Activated naive CD4-positive, alpha-beta T cell (primary cell): ENCODE results near the gene SLC9A9.

ENCODE experiments used
- DNase-seq, 4 experiments: peaks; one replicate each; lab custom pipeline; 2025; lab: John Stamatoyannopoulos, UW

SLC9A9 gene

DNA sequence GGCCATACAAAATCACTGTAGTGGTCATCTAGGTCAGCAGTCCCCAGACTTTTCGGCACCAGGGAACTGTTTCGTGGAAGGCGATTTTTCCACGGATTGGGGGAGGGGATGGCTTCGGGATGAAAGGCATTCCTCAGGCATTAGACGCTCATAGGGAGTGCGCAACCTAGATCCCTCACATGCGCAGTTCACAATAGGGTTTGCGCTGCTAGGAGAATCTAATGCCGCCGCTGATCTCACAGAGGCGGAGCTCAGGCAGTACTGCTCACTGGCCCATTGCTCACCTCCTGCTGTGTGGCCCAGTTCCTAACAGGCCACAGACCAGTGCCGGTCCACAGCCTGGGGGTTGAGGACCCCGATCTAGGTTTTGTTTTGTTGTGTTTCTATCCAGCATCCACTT, 200.1 kb downstream of the SLC9A9 start:
- DNase-seq: no peak

DNA sequence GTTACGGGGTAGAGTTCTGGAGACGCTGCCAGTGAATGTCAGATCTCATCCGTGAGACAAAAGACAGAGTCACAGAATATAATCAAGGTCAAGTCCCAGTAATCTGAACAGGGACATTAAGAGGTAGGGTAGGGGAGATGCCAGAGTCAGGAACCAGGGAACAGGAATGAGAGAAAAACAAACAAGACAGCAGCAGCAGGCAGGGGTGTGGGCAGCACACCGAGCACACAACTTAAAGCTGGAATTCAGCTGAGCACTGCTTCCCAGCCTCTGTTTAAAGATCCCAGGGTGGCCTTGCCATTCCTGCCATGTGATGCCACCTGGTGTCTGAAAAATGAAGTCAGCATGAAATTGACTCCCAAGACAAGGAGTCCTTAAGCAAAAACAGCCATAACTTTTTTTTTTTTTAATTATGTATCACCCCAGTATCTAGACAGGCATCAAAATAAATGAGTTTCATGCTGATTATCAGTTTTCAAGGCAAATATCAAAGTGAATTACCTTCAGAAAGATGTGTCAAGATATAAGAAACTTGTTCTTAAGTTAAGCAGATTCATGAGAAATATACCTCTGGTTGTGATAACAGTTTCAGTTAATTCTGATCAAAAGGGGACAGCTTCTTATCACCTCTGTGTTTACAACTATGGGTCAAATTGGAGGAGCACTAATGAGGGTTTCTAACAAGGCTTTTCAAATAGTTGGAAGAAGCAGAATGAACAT, 203.7 kb downstream of the SLC9A9 start:
- no peak for DNase-seq

DNA sequence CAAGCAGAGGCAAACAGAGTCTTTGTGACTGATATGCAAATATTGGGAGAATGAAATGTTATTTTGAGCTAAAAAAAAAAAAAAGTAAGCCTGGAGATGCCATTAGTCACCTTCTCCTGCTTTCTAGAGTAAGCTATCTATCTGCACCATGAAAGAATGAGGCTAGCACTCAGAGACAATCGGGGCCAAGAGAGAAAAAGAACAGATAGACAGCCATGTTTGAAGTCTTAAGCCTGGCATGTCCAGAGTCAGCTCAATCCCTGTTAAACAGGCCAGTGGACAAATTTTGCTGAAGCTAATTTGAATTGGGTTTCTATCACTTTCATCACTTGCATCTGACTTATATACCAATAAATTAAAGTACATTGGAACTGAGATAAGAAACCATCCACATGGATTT, 204.4 kb downstream of the SLC9A9 start:
- no peak for DNase-seq

DNA sequence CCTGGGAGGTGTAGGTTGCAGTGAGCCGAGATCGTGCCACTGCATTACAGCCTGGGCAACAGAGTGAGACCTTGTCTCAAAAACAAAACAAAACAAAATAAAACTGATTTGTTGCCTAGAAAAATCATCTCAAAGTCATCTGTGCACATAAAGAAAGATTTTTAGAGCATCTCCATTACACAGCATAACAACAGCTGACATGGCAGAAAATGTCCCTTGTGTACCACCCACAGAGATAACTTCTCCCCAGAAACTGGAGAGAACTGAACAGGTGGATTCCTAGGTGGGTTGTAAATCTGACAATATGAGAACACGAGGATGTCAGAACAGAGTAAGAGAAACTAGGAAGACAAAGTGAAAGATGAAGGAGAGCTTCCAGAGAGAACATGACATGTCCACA, 207.5 kb downstream of the SLC9A9 start:
- no peak for DNase-seq

DNA sequence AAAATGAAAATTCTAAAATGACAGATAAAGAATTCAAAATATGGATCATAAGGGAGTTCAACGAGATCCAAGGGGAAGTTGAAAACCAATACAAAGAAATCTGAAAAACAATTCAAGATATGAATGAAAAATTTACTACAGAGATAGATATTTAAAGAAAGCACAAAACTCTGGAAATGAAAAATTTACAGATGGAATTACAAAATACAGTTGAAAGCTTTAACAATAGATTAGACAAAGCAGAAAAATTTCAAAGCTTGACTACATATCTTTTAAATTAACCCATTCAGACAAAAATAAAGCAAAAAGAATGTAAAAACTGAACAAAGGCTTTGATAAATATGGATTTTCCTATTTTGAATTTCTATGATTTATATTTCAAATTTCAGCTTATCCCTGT, 211.1 kb downstream of the SLC9A9 start:
- no peak for DNase-seq

DNA sequence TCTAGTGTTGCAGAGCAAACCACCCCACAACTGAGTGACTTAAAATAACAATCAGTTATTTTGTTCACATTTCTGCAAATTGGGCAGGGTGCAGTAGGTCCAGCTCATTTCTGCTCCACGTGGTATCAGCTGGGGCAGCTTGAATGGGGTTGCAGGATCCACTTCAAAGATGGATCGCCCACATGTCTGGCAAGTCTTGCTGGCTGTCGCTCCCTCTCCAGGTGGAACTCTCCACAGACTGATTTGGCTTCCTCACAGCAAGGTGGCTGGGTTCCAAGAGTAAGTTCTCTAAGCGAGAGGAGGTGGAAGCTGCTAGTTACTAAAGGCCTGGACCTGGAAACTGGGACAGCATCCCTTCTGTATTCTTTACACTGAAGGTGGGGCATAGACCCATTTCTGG, 213.3 kb downstream of the SLC9A9 start:
- no peak for DNase-seq

DNA sequence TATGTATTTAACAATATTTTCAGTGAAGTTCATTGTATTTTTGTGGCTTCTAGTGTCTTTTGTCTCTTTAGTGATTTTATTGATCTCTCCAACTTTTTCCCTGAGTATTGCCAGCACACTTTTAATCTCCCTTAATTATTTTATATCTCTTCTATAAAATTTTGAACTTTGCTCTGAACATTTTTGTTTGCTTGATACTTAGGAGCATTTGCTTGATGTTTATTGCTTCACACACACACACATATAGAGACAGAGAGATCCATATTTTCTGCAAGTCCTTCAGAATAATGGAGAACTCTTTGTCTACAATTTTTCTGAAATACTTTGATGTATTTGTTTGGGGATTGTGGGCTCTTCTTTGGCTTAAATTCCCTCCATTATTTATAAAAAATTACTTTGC, 213.8 kb downstream of the SLC9A9 start:
- no peak for DNase-seq

DNA sequence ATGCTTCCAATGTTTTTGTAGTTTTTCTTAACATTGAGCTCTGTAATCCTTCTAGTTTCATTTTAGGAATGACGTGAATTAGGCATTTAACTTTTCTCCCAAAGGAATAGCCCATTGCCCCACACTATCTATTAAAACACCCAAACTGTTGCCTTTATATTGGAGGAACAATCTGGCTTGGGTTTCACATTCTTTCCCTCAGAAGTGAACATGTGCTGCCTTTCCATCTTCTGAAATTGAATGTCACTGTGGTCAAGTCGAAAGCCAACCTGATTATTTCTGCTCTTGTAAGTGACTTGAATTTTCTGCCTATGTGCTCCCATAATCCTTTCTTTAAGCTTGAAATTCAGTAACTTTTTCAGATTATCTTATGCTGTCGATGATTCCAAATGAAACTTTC, 214.5 kb downstream of the SLC9A9 start:
- no peak for DNase-seq

DNA sequence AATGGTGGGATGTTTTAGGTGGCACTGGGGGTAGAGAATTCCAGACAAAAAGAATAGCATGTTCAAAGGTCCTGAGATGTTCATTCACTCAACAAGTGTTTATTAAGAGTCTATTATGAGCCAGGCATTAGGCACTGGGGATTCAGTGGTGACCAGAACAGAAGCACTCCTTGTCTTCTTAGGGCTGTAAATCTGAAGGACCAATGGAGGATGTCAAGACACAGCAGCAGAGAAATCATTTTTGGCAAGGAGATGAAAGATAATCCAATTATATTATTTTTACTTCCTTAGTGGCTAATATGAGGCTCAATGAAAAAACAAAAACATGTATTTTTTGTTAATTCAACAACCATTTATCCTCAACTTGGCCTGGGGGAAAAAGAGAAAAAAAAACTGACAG, 218.5 kb downstream of the SLC9A9 start:
- no peak for DNase-seq

DNA sequence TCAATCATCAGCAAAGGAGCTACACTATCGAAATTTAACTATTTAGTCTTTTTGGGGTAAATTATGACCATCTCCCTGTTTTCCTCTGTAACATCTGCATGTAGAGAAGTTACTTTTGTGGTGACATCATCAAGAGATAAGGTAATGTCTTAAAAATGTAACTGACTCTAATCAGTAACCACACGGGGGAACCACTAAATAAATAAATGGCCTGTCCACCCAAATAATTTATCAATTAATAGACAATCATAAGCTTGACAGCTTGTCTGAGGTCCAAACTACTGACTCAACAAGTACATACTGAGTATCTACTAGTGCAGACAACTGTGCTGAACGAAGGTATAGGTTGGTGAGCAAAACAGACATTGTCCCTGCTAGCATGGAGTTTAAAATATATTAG, 219.3 kb downstream of the SLC9A9 start:
- DNase-seq: no peak

DNA sequence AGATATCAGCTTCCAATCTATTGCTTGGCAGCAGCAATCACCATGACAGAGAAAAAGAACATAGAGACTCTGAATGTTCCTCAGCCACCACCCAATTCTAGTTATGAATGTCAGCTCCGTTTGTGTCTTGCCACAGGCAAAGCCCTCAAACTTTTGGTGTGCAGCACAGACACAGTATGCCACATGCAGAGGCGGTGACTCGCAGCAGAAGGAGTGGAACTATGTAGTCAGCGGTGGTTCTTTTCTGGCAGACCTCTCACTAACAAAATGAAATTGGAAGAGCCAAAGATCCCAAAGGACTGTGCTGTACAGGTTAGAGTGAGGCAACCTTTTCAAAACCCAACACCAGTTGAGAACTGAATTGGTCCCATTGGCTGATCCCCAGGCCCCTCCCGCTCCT, 220.9 kb downstream of the SLC9A9 start:
- DNase-seq: no peak

DNA sequence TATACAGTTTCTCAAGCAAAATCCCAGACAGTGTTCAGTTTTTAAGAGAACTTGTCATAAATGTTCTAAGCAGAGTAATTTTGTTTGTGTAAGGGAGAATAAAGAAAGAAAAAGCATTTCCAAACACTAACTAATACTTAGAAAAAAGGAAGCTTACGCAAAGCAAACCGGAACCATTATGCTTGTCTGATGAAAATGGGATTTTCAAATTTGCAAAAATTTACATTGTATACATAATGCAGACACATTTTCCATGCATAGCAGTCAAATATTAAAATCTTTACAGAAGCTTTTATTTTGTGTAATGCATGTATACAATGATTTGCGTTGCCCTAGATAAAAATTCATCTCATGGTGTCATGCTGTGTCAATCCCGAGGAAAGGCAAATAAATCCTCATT, 229.0 kb downstream of the SLC9A9 start:
- DNase-seq: no peak

DNA sequence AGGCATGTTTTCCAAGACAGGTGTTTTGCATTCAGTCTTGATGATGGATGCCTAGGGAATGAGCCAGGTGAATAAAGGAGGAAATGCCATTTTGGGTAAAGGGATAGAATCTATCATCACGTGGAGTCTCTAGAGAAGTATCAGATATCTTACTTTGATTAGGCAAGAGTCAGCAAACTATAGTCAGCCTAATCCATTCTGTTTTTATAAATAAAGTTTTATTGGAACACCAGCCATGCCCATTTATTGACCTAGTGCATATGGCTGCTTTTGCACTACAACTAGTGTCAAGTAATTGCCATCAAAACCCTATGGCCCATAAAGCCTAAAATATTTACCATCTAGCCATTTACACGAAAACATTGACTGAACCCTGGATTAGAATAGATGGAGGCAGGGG, 231.2 kb downstream of the SLC9A9 start:
- DNase-seq: no peak

DNA sequence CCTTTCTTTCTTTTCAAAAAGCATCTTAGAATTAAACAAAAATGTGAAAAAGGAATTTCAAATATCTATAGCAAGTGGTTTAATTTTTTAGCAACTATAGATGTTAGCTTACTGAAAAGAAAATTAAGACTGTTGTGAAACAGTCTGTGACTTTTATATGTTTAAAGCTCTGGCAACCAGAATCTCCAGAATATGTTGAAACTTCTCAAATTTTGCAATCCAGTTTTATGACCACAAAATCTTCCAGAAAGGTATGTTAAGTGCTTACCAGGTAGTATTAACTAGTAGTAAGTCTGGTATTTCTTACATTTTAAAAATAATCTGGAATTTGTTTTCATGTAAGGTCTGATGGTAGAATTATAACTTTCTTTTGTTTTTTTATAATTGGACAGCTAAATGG, 235.0 kb downstream of the SLC9A9 start:
- no peak for DNase-seq

DNA sequence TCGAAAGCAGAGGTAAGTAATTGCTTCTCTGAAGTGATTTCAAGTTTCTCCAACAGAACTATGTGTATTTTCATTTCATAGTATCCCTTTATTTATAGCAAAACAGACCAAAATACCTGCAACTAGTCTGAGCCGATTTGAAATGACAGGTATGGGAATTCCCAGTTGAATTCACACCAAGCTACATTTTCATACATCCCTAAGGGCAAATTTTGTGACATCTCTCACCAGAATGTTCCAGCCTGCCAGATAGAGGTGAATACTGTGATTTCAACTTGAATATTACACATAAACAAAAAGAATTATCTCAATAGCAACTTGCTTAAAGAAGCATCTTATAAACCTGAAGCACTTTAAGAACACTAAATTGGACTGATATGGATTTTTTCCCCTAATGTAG, 235.7 kb downstream of the SLC9A9 start:
- DNase-seq: no peak

DNA sequence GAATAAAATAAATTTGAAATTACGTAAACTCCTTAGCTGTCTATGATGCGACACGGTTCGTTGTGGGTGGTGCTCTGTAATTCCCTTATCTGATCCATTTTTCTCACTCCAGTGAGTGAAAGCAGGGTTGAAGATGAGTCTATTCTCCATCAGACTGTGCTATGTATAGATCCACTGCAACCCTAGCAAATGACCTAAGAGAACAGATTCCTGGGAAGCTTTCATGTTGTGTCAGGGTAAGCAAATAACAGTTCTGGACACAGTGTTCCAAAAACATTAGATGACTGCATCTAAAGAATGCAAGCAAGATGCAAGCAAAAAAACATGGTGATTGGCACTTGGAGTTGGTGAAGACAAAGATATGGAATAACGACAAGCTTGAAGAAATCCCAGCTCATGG, 239.3 kb downstream of the SLC9A9 start:
- DNase-seq: no peak

DNA sequence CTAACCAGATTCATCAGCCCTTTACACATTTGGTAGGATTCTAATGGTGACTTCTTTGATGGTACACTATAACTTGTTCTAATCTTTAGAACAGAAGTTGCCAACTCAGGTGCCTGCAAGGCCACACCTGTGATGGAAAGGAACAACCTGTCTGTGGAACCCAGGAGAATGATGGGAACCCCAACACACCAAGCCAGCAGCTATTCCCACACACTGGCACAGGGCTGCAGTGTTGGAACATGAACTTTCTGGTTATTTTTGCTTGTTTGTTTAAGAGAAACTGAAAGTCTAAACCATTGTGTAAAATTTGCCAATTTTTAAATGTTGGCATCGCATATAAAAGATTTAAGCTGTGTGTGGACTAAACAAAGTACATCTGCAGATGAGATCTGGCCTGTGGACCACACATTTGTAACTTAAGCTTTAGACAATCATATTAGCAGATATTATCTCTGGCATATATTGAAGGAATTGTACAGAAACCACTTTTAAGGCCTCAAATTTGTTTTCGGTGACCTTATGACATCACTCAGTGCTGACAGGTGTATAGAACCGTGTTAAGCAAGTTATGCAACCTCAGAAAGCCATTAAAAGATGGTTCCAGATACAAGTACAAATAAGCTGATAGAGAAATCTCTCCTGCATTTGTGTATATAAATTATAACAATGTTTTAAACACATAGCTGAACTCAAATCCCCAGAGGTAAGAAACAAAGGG, 242.9 kb downstream of the SLC9A9 start:
- DNase-seq: no peak

DNA sequence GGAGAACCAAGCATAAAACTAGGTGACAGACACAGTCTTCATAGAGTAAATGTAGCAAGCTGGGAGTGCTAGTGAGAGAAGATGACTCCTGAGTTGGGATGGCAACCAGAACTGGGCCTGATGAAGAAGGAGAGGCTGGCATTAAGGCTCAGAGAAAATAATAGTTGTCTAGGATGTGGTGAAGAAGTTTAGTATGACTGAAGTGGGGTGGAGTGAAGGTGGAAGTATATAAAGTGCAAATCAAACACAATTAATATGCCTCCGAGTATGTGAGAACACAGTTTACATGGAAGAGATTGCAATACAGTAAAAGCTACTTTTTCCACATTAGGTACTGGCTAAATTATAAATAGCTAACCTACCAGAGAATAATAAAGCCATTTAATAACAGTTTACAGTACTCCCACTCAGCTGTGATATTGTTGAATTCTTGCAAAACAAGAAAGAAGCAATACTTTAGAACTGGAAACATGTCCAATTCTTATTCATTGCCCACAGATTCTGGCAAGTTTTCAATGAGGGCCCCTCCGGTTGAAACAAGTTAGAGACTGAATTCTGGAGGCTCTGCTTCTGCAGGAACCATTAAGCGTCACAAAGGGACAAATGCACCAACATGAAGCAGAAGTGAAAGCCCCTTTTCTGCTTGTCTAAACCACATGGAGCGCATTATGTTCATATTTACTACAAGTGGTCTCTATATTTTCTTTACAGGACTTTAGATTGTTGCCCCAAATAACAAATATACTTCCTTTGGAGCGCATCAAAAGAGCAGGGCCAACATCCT, 243.7 kb downstream of the SLC9A9 start:
- no peak for DNase-seq

DNA sequence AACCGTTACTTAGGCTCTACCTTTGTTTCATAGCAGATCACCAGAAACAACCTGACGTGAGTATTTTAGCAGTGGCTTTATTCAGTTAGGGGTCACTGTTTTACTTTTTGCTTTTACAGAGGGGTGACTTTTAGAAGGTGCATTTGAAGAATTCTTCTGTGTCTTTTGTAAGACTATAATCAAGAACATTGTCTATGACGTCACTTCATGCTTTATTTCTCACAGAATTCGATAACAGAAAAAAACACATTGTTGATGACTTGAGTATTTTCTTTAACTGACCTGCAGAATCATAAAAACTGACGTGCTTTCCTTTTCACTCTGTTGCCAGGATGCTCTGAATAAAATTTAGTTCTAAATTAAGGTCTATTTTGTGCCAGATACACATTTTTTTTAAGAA, 244.5 kb downstream of the SLC9A9 start:
- no peak for DNase-seq

DNA sequence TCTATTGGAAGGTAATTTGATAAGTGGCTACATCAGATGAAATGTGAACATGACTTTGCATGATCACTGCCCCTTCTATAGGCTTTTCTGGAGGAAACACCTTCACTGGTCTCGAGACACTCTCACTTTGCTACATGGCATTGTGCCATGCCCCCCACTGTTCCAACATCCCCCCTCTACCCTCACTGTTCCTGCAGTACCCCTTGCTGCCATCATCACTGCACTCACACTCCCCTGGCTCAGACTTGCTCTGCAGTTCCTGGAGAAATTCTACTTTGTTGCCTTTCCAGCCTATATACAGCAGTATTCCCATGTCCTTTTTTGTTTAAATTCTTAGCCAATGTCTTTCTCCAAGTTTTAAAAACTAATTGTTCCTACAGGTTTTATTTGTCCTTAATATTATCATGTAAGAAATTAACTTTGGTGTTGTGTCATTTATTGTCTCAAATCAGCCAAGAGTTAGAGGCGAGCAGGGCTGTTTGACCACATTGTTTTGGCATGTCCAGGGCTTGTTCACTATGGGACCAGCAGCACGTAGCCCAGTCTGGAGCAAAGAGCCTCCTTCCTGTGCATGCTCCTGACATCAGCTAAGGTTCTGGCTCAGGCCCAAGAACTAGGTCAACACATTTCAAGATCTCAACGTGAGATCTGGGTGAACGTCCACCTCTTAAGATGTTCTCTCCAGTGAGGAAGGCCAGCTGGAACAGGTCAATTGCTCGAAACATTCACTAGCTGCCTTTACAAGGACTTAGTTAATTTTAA, 246.4 kb downstream of the SLC9A9 start:
- DNase-seq: no peak

DNA sequence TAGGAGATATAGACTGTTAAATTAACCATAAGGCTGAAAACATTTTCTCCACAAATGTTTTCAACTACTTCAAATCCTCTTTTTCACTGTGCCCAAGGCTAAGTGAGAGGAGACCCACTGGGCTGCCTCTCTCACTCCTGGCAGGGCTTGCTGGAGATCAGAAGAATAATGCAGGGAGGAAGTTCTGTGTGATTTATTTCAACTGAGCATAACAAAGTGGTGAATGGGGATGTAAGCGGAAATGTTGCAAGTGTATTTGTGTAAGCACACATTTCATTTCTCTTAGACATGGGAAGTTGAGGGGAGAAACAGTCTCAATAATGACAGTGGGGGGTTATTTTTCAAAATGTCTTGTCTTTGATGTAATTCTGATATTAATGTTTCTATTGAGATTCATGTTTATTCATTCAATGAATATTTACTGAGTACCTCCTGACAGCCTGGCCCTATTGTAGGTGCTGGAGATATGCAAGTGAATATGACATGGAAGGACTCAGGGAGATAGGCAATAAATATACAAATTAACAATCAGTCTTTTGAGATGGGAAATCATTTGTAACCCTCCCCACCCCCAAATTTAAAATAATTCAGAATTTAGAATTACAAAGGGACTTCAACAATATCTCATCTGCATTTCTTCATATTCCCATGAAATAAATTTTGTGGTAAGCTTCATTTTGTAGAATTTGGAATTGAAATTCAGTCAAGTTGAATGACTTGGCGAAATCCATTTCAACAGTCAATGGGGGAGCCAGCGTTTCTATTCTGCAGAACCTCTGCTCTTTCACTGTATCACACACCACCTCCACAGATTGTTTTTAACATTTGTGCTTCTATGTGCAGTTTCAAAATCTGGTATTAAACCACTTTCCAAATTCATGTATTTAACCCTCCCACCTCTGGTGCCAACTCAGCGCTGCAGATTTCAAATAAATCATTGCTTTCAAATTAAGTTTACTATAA, 247.2 kb downstream of the SLC9A9 start:
- no peak for DNase-seq
